ENCODE results near the gene PODXL.

DNA sequence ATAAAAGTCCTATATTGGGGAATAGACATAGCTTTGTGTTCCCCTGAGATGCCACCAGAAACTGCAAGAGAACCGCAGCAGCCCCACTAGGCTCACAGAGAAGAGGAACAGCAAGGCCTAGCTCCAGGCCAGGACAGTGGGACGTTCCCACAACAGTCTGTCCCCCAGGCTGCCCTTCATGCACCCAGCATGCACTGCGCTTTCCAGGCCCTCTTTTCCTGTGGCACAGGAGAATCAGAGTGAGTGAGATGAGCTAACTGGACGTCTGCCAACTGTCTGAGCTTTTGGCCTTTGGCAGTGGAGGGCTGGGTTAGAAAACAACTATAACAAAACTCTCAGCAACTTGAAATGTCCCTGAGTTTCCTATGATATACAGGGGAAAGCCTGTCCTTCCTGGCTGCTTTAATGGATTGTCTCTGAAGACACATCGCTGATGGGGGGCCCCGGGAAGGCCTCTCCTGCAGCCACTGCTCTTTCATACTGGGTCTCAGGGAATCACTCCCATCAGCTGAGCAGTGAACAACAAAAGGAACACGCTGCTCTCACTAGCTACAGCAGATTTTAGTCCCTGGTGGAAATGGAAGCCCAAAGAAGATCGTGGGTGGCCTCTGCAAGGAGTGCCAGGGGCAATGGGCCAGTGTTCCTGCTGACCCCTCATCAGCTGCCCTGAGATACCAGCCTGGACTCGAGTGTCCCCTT lies 53.5 kb downstream of the PODXL start:
- TF ChIP-seq, protein P1, sequence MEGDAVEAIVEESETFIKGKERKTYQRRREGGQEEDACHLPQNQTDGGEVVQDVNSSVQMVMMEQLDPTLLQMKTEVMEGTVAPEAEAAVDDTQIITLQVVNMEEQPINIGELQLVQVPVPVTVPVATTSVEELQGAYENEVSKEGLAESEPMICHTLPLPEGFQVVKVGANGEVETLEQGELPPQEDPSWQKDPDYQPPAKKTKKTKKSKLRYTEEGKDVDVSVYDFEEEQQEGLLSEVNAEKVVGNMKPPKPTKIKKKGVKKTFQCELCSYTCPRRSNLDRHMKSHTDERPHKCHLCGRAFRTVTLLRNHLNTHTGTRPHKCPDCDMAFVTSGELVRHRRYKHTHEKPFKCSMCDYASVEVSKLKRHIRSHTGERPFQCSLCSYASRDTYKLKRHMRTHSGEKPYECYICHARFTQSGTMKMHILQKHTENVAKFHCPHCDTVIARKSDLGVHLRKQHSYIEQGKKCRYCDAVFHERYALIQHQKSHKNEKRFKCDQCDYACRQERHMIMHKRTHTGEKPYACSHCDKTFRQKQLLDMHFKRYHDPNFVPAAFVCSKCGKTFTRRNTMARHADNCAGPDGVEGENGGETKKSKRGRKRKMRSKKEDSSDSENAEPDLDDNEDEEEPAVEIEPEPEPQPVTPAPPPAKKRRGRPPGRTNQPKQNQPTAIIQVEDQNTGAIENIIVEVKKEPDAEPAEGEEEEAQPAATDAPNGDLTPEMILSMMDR (IDR thresholded peaks at IDR 0.05; ENCODE audit: low read length) = no peak
- TF ChIP-seq EZH2 (IDR thresholded peaks at IDR 0.05; ENCODE audit: borderline replicate concordance, low read length) = no peak
